COLO668 (cell line): ENCODE results near the gene ALPG.
"Not testable (repeated sequence)": the region's sequence is repeated elsewhere in the genome, so short reads cannot be mapped to it uniquely, and the experiment has no call there.

Experiments
- DNase-seq: peaks from one replicate; lab custom pipeline; 2025; ENCODE audit not compliant: unreplicated experiment; lab: John Stamatoyannopoulos, UW

Gene ALPG

GRCh38 chr2:232395586-232395985 lies 11.1 kb upstream of the ALPG start:
- no peak for DNase-seq

DNA sequence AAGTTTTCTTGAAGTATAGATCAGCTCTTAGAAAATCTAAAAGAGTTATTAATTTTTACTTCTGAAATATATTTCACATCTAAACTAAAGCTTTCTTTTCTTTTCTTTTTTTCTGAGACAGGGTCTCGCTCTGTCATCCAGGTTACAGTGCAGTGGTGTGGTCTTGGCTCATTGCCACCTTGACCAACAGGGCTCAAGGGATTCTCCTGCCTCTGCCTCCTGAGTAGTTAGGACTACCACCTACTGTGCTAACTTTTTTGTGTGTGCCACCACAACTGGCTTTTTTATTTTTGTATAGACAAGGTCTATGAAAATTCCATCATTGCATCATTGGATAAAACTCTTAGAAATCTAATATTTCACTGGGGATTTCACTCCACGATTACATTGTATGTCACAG lies 10.0 kb upstream of the ALPG start:
- no peak for DNase-seq

GRCh38 chr2:232398293-232399034 lies 8.2 kb upstream of the ALPG start:
- no peak for DNase-seq

DNA sequence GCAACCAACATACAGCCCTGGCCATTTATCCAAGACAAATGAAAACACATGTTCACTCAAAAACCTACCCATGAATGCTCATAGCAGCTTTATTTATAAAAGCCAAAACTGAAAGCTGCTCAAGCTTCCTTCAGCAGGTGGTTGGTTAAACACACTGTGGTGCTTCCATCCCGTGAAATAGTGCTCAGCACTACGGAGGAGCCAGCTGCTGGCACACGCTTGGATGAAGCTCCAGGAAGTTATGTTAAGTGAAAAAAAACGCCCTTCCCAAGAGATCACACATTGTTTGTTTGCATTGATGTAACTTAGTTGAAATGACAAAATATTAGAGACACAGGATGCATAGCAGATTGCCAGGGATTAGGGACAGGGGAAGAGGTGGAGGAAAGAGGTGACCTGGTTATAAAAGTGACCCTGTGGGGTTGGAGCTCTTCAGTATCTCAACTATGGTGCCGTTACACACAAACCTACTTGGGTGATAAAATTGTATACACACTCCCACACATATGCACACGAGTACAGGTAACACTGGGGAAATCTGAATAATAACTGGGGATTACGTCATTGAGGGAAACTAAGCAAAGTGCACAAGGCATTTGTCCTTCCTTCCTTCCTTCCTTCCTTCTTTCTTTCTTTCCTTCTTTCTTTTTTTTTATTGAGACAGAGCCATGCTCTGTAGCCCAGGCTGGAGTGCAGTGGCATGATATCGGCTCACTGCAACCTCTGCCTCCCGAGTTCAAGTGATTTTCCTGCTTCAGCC lies 6.2 kb upstream of the ALPG start:
- DNase-seq: peak; percentile 23

GRCh38 chr2:232402518-232402917 lies 4.1 kb upstream of the ALPG start:
- DNase-seq: no peak

- no peak for DNase-seq
These were observed 617 bp upstream of the ALPG start for GRCh38 chr2:232405943-232406510.

DNA sequence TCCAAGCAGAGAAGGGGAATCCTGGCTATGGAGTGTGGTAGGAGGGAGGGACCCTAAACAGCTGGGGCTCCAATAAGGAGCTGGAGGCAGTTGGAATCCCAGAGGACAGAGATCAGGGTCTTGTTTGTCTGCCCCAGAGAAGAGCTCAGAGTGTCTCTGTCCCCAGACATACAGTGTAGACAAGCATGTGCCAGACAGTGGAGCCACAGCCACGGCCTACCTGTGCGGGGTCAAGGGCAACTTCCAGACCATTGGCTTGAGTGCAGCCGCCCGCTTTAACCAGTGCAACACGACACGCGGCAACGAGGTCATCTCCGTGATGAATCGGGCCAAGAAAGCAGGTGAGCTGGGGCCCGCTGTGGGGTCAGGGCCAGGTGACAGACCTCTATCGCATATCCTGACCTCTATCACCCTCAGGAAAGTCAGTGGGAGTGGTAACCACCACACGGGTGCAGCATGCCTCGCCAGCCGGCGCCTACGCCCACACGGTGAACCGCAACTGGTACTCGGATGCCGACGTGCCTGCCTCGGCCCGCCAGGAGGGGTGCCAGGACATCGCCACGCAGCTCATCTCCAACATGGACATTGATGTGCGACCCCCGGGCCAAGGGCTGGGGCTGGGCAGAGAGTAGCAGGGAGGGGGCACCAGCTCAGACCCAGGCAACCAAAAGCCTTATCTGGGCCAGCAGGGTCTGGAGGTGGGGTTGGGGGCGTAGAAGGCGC lies 945 bp downstream of the ALPG start:
- not testable (repeated sequence) for DNase-seq

DNA sequence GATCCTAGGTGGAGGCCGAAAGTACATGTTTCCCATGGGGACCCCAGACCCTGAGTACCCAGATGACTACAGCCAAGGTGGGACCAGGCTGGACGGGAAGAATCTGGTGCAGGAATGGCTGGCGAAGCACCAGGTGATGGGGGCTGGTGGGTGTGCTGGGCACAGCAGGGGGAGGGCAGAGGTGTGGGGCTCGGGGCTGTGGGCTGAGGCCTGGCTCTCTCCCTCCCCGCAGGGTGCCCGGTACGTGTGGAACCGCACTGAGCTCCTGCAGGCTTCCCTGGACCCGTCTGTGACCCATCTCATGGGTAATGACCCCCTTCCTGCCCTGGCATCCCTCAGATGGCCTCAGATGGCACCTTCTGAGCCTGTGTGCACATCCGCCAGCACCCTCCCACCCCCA lies 1.6 kb downstream of the ALPG start:
- not testable (repeated sequence) for DNase-seq

DNA sequence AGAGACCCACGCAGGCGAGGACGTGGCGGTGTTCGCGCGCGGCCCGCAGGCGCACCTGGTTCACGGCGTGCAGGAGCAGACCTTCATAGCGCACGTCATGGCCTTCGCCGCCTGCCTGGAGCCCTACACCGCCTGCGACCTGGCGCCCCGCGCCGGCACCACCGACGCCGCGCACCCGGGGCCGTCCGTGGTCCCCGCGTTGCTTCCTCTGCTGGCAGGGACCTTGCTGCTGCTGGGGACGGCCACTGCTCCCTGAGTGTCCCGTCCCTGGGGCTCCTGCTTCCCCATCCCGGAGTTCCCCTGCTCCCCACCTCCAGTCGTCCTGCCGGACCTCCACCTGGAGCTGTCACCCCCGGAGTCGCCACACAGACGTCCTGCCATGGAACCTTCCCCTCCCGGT lies 3.0 kb downstream of the ALPG start:
- not testable (repeated sequence) for DNase-seq

GRCh38 chr2:232410238-232410900 lies 3.7 kb downstream of the ALPG start:
- no peak for DNase-seq

DNA sequence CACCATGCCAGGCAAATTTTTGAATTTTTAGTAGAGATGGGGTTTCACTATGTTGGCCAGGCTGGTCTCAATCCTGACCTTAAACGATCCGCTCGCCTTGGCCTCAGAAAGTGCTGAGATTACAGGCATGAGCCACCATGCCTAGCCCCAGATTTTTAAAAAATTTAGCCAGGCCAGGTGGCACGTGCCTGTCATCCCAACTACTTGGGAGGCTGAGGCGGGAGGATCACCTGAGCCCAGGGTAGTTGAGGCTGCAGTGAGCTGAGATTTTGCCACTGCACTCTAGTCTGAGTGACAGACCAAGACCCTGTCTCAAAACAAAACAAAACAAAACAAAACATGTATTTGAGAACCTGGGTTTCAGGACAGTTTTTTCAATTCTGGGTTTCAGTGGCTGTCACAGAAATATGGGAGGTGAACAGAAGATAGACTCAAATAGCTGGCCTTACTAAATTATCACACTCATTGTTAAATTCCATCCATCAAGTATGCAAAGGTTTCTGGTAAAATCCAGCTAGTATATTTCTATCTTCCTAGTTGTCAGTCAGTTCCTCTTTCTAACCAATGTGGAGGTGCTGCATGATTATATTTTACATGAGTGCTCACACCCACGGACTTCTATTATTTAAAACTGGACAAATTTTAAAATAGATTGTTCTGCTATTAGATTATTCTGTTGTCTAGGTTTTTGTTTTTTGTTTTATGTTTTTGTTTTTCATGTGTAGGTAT lies 5.4 kb downstream of the ALPG start:
- DNase-seq: no peak

- DNase-seq: no peak
These were observed 6.3 kb downstream of the ALPG start for GRCh38 chr2:232412986-232413385.

GRCh38 chr2:232415138-232415690 lies 8.6 kb downstream of the ALPG start:
- no peak for DNase-seq

GRCh38 chr2:232415736-232416520 lies 9.3 kb downstream of the ALPG start:
- no peak for DNase-seq

GRCh38 chr2:232416521-232417470 lies 10.2 kb downstream of the ALPG start:
- DNase-seq: no peak

DNA sequence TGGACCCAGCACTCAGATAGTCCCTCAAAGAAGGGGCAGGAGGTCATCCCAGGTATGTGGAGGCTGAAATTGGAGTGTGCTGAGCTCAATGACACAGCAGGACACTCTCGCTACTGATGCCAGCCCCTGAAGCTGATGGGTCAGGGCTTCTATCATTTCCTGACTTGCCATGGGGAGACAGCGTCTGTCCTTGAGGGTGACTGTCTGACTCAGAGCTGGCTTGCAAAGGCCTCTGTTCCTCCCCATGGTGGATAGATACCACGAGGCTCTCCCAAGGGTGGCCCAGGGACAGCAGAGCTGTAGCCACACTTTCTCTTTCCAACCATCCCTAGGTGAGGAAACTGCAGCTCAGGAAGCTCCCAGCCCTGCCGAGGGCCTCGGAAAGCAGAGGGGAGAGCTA lies 10.8 kb downstream of the ALPG start:
- DNase-seq: no peak

GRCh38 chr2:232418056-232418455 lies 11.4 kb downstream of the ALPG start:
- no peak for DNase-seq
